ENCODE data around the gene C7orf57. TPM values are rescaled to one million over a fixed set of nuclear protein-coding genes. Genes with fewer than 3 reads are reported as not detected.

C7orf57 gene
- total and polyA plus RNA-seq, 4 donors: 1.6 to 14.5 (median 5.8) TPM

DNA sequence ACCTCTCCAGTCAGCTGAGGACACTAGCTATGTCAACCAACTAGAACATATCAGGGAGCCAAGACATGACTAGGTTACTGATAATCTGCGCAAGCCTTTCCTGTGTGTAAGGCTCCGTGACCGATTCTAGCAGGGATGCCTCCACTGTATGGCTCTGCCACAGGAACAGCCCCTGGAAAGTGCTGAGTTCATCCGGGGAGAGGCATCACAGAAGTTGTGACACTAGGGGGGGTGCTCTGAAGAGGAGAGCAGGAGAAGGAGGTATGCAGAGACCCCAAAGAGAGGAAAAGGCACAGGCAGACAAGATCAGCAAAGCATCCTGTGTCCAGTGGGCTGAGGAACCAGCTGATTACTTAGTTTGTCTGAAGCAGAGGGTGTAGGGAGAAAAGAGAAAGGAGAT, 67.2 kb downstream of the C7orf57 start:
- 96 to 97% methylated on average over 4 of the region's 4 CpGs for WGBS, 2 donors
- no peak for DNase-seq
- peaks cover 0 to 55% (median 10%) of the 10 kb centered on the region in 4 donors for H3K36me3 ChIP-seq (ENCODE audit: control insufficient read depth in 4 of 4, insufficient read depth in 4 of 4, low read length in 4 of 4)
- ATAC-seq (ENCODE audit: insufficient read depth, low FRiP score): no peak
- peaks cover 0 to 2% (median 0%) of the 10 kb centered on the region in 4 donors for H3K9me3 ChIP-seq (ENCODE audit: control insufficient read depth in 4 of 4, insufficient read depth in 3 of 4, low read length in 3 of 4)
- no peak overlapping the region for H3K4me3 ChIP-seq
- H3K27me3 ChIP-seq (ENCODE audit: control insufficient read depth in 3 of 3, insufficient read depth in 3 of 3, low read length in 2 of 3): no peaks in the 10 kb centered on the region
- no peak overlapping the region for H3K9ac ChIP-seq (ENCODE audit: insufficient read depth in 1 of 2, low read length in 2 of 2)
- TF ChIP-seq CTCF (IDR thresholded peaks at IDR 0.05; ENCODE audit: control extremely low read depth, extremely low read depth): no peak
- no peak overlapping the region for H3K27ac ChIP-seq (ENCODE audit: low read depth in 1 of 2, low read length in 1 of 2)
- peaks cover 0 to 4% (median 0%) of the 10 kb centered on the region in 5 donors for H3K4me1 ChIP-seq (ENCODE audit: control insufficient read depth in 5 of 5, insufficient read depth in 5 of 5, low read length in 5 of 5)

GRCh38 chr7:48105045-48105444, 69.7 kb downstream of the C7orf57 start:
- peaks cover 0 to 59% (median 12%) of the 10 kb centered on the region in 4 donors for H3K36me3 ChIP-seq (ENCODE audit: control insufficient read depth in 4 of 4, insufficient read depth in 4 of 4, low read length in 4 of 4)

GRCh38 chr7:48106906-48107659, 71.7 kb downstream of the C7orf57 start:
- no peak for ATAC-seq (ENCODE audit: insufficient read depth, low FRiP score)
- H3K36me3 ChIP-seq (ENCODE audit: control insufficient read depth in 4 of 4, insufficient read depth in 4 of 4, low read length in 4 of 4): peaks cover 0 to 46% (median 12%) of the 10 kb centered on the region in 4 donors

More at GRCh38 chr7:48105045-48105444, 69.7 kb downstream of the C7orf57 start:
- no peaks in the 10 kb centered on the region for H3K27me3 ChIP-seq (ENCODE audit: control insufficient read depth in 3 of 3, insufficient read depth in 3 of 3, low read length in 2 of 3)
- H3K9me3 ChIP-seq (ENCODE audit: control insufficient read depth in 4 of 4, insufficient read depth in 3 of 4, low read length in 3 of 4): peaks cover 0 to 2% (median 0%) of the 10 kb centered on the region in 4 donors
- H3K4me1 ChIP-seq (ENCODE audit: control insufficient read depth in 5 of 5, insufficient read depth in 5 of 5, low read length in 5 of 5): no peaks in the 10 kb centered on the region
- H3K9ac ChIP-seq (ENCODE audit: insufficient read depth in 1 of 2, low read length in 2 of 2): no peak overlapping the region
- WGBS, 2 donors: 95 to 98% methylated on average over 5 of the region's 5 CpGs
- H3K4me3 ChIP-seq: no peak overlapping the region
- ATAC-seq (ENCODE audit: insufficient read depth, low FRiP score) (no peak), DNase-seq (no peak)
- H3K27ac ChIP-seq (ENCODE audit: low read depth in 1 of 2, low read length in 1 of 2): no peak overlapping the region
- no peak for TF ChIP-seq CTCF (IDR thresholded peaks at IDR 0.05; ENCODE audit: control extremely low read depth, extremely low read depth)

More at GRCh38 chr7:48106906-48107659, 71.7 kb downstream of the C7orf57 start:
- Histone ChIP-seq H3K27ac (ENCODE audit: low read depth in 1 of 2, low read length in 1 of 2) (no peak overlapping the region), H3K9ac (ENCODE audit: insufficient read depth in 1 of 2, low read length in 2 of 2) (no peak overlapping the region), H3K9me3 (ENCODE audit: control insufficient read depth in 4 of 4, insufficient read depth in 3 of 4, low read length in 3 of 4) (peaks cover 0 to 2% (median 0%) of the 10 kb centered on the region in 4 donors), H3K4me3 (no peak overlapping the region), H3K27me3 (ENCODE audit: control insufficient read depth in 3 of 3, insufficient read depth in 3 of 3, low read length in 2 of 3) (no peaks in the 10 kb centered on the region), H3K4me1 (ENCODE audit: control insufficient read depth in 5 of 5, insufficient read depth in 5 of 5, low read length in 5 of 5) (no peaks in the 10 kb centered on the region)
- 96 to 98% methylated on average over 29 of the region's 29 CpGs for WGBS, 2 donors
- no peak for DNase-seq
- no peak for TF ChIP-seq CTCF (IDR thresholded peaks at IDR 0.05; ENCODE audit: control extremely low read depth, extremely low read depth)

Data from lung (tissue), 12 donors.